ENCODE measurements around the gene ARMC7.

ARMC7 gene

DNA sequence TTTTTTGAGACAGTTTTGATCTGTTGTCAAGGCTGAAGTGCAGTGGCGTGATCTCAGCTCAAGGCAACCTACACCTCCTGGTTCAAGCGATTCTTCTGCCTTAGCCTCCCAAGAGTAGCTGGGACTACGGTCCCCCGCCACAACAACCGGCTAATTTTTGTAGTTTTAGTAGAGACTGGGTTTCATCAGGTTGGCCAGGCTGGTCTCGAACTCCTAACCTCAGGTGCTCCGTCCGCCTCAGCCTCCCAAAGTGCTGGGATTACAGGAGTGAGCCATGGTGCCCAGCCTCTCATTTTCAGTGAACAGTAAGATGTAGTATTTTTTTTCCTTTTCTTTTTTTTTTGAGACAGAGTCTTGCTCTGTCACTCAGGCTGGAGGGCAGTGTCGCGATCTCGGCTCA is 65.2 kb downstream of the ARMC7 start:
- no peak for TF ChIP-seq CTCF (IDR thresholded peaks at IDR 0.05)

- no peak for TF ChIP-seq CTCF (IDR thresholded peaks at IDR 0.05)
These were observed 66.9 kb downstream of the ARMC7 start for GRCh38 chr17:75176625-75177024.

DNA sequence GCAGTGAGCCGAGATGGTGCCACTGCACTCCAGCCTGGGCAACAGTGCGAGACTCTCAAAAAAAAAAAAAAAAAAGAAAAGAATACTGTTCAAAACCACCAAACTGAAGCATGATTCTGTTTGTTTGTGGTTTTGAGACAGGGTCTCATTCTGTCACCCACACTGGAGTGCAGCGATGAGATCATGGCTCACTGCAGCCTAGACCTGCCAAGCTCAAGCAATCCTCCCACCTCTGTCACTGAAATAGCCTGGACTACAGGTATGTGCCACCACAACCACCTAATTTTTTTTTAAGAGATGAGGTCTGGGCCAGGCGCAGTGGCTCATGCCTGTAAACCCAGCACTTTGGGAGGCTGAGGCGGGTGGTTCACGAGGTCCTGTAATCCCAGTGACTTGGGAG is 68.7 kb downstream of the ARMC7 start:
- no peak for TF ChIP-seq CTCF (IDR thresholded peaks at IDR 0.05)
